ENCODE measurements around the gene AP3D1.

AP3D1 gene

GRCh38 chr19:2070986-2071673 lies 80.2 kb downstream of the AP3D1 start:
- no peaks in the 10 kb centered on the region for H3K4me1 ChIP-seq (ENCODE audit: insufficient read depth, poor library complexity, severe bottlenecking)
- no peaks in the 10 kb centered on the region for H3K9me3 ChIP-seq (ENCODE audit: severe bottlenecking)
- DNase-seq (ENCODE audit: low spot score) (no peak), ATAC-seq (ENCODE audit: low read depth) (no peak)
- H3K27me3 ChIP-seq (ENCODE audit: insufficient read depth, poor library complexity, severe bottlenecking) = no peaks in the 10 kb centered on the region
- no peak for TF ChIP-seq CTCF (IDR thresholded peaks at IDR 0.05; ENCODE audit: poor library complexity, severe bottlenecking)
- H3K36me3 ChIP-seq (ENCODE audit: low read depth) = peaks cover 41% of the 10 kb centered on the region
- H3K27ac ChIP-seq (ENCODE audit: poor library complexity, severe bottlenecking) = no peak overlapping the region
- no peak overlapping the region for H3K4me3 ChIP-seq (ENCODE audit: severe bottlenecking)

- Histone ChIP-seq H3K4me1 (ENCODE audit: insufficient read depth, poor library complexity, severe bottlenecking) (no peaks in the 10 kb centered on the region), H3K36me3 (ENCODE audit: low read depth) (peaks cover 36% of the 10 kb centered on the region), H3K27me3 (ENCODE audit: insufficient read depth, poor library complexity, severe bottlenecking) (no peaks in the 10 kb centered on the region), H3K9me3 (ENCODE audit: severe bottlenecking) (no peaks in the 10 kb centered on the region), H3K27ac (ENCODE audit: poor library complexity, severe bottlenecking) (no peak overlapping the region), H3K4me3 (ENCODE audit: severe bottlenecking) (no peak overlapping the region)
- TF ChIP-seq CTCF (IDR thresholded peaks at IDR 0.05; ENCODE audit: poor library complexity, severe bottlenecking) = no peak
- ATAC-seq (ENCODE audit: low read depth) (no peak), DNase-seq (ENCODE audit: low spot score) (no peak)
These were observed 80.9 kb downstream of the AP3D1 start for GRCh38 chr19:2070436-2070827.

GRCh38 chr19:2064788-2065524 lies 86.4 kb downstream of the AP3D1 start:
- no peak for DNase-seq (ENCODE audit: low spot score)
- Histone ChIP-seq H3K9me3 (ENCODE audit: severe bottlenecking) (no peaks in the 10 kb centered on the region), H3K27me3 (ENCODE audit: insufficient read depth, poor library complexity, severe bottlenecking) (no peaks in the 10 kb centered on the region), H3K27ac (ENCODE audit: poor library complexity, severe bottlenecking) (no peak overlapping the region), H3K4me1 (ENCODE audit: insufficient read depth, poor library complexity, severe bottlenecking) (peaks cover 9% of the 10 kb centered on the region), H3K4me3 (ENCODE audit: severe bottlenecking) (no peak overlapping the region), H3K36me3 (ENCODE audit: low read depth) (no peaks in the 10 kb centered on the region)
- ATAC-seq (ENCODE audit: low read depth) = no peak
- no peak for TF ChIP-seq CTCF (IDR thresholded peaks at IDR 0.05; ENCODE audit: poor library complexity, severe bottlenecking)

- Histone ChIP-seq H3K36me3 (ENCODE audit: low read depth) (no peaks in the 10 kb centered on the region), H3K9me3 (ENCODE audit: severe bottlenecking) (no peaks in the 10 kb centered on the region), H3K4me3 (ENCODE audit: severe bottlenecking) (no peak overlapping the region), H3K4me1 (ENCODE audit: insufficient read depth, poor library complexity, severe bottlenecking) (peaks cover 15% of the 10 kb centered on the region), H3K27ac (ENCODE audit: poor library complexity, severe bottlenecking) (no peak overlapping the region), H3K27me3 (ENCODE audit: insufficient read depth, poor library complexity, severe bottlenecking) (no peaks in the 10 kb centered on the region)
- DNase-seq (ENCODE audit: low spot score) (no peak), ATAC-seq (ENCODE audit: low read depth) (no peak)
- TF ChIP-seq CTCF (IDR thresholded peaks at IDR 0.05; ENCODE audit: poor library complexity, severe bottlenecking) = no peak
These were observed 87.0 kb downstream of the AP3D1 start for GRCh38 chr19:2064395-2064787.

- no peak for ATAC-seq (ENCODE audit: low read depth)
- Histone ChIP-seq H3K9me3 (ENCODE audit: severe bottlenecking) (no peaks in the 10 kb centered on the region), H3K4me3 (ENCODE audit: severe bottlenecking) (no peak overlapping the region), H3K4me1 (ENCODE audit: insufficient read depth, poor library complexity, severe bottlenecking) (peaks cover 21% of the 10 kb centered on the region), H3K27me3 (ENCODE audit: insufficient read depth, poor library complexity, severe bottlenecking) (no peaks in the 10 kb centered on the region), H3K27ac (ENCODE audit: poor library complexity, severe bottlenecking) (no peak overlapping the region), H3K36me3 (ENCODE audit: low read depth) (no peaks in the 10 kb centered on the region)
- no peak for TF ChIP-seq CTCF (IDR thresholded peaks at IDR 0.05; ENCODE audit: poor library complexity, severe bottlenecking)
- no peak for DNase-seq (ENCODE audit: low spot score)
These were observed 87.5 kb downstream of the AP3D1 start for GRCh38 chr19:2063824-2064223.
